ENCODE results near the gene DBN1.
A peak's percentile ranks its signal among the peaks of the same experiment; 100 is the strongest.

DBN1 gene

GRCh38 chr5:177447611-177448243 is 25.7 kb downstream of the DBN1 start:
- peak overlapping the region; percentile 88 for H3K4me3 ChIP-seq
- TF ChIP-seq, protein P1, sequence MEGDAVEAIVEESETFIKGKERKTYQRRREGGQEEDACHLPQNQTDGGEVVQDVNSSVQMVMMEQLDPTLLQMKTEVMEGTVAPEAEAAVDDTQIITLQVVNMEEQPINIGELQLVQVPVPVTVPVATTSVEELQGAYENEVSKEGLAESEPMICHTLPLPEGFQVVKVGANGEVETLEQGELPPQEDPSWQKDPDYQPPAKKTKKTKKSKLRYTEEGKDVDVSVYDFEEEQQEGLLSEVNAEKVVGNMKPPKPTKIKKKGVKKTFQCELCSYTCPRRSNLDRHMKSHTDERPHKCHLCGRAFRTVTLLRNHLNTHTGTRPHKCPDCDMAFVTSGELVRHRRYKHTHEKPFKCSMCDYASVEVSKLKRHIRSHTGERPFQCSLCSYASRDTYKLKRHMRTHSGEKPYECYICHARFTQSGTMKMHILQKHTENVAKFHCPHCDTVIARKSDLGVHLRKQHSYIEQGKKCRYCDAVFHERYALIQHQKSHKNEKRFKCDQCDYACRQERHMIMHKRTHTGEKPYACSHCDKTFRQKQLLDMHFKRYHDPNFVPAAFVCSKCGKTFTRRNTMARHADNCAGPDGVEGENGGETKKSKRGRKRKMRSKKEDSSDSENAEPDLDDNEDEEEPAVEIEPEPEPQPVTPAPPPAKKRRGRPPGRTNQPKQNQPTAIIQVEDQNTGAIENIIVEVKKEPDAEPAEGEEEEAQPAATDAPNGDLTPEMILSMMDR (IDR thresholded peaks at IDR 0.05): no peak
- H3K27ac ChIP-seq: no peak overlapping the region
- no peak for DNase-seq (ENCODE audit: low spot score)

GRCh38 chr5:177447066-177447610 is 26.3 kb downstream of the DBN1 start:
- H3K4me3 ChIP-seq: peak overlapping the region; percentile 88
- TF ChIP-seq, protein P1 (IDR thresholded peaks at IDR 0.05): no peak
- no peak for DNase-seq (ENCODE audit: low spot score)
- H3K27ac ChIP-seq: no peak overlapping the region

DNA sequence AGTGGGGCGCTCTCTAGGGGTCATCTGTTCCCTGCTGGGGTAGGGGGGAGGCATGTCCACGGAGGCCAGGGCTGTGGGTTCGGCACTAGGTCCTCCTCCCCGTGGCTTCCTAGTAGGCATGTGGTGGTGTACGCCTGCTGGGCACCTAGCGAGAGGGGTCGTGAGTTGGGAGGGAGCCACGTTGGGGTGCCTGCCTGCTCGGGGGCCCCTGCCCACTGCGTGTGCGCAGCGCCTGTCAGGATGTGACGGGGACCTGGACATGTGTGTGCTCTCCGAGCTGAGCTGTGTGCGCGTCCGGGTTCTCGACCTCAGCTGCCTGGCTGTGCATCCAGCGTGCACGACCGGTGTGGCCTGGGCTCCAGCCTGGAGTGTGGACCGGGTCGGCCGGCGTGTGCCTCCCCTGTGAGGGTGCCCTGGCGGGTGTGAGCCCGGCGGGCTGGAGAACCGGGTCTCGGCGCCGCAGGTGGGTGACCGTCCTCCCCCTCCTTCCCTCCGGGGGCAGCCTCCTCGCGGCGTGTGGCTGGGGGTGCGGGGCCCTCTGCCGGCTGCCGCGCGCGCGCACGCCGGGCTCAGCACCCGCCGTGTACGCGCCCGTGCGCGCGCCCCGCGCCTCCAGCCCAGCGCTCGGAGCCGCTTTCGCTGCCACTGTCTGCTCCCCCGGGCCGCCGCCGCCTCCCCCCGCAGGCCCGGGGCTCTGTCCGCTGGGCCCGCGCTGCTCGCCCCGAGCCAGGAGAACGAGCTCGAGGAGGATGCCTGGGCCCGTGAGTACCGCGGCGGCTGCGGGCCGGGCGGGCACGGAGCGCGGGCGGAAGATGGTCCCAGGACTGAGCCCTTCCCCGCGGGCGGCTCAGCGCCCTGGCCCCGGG is 27.0 kb downstream of the DBN1 start, which contains the start of gene PRR7:
PRR7 (plus strand) TSS at position 615 of the 866 bp plus-strand sequence. CDS start 8,254 bp downstream, outside the sequence.
- H3K27ac ChIP-seq: no peak within 1 kb of the TSS
- no peak for DNase-seq (ENCODE audit: low spot score)
- H3K4me3 ChIP-seq: peak within 1 kb of the TSS; percentile 88
- TF ChIP-seq, protein P1 (IDR thresholded peaks at IDR 0.05): no peak

DNA sequence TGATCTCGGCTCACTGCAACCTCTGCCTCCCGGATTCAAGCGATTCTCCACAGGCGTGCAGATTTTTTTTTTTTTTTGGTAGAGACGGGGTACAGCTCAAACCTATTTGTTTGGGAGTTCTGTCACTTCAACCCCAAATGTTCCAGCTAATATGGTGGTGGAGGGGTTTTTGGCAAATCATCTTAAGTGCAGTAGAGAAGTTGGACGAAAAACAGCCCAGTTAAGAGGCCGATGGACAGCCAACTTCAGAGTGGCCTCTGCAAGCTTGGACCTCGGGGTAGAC is 27.6 kb downstream of the DBN1 start:
- no peak for DNase-seq (ENCODE audit: low spot score)
- TF ChIP-seq, protein P1 (IDR thresholded peaks at IDR 0.05): no peak
- no peak overlapping the region for H3K27ac ChIP-seq
- peak overlapping the region; percentile 88 for H3K4me3 ChIP-seq

DNA sequence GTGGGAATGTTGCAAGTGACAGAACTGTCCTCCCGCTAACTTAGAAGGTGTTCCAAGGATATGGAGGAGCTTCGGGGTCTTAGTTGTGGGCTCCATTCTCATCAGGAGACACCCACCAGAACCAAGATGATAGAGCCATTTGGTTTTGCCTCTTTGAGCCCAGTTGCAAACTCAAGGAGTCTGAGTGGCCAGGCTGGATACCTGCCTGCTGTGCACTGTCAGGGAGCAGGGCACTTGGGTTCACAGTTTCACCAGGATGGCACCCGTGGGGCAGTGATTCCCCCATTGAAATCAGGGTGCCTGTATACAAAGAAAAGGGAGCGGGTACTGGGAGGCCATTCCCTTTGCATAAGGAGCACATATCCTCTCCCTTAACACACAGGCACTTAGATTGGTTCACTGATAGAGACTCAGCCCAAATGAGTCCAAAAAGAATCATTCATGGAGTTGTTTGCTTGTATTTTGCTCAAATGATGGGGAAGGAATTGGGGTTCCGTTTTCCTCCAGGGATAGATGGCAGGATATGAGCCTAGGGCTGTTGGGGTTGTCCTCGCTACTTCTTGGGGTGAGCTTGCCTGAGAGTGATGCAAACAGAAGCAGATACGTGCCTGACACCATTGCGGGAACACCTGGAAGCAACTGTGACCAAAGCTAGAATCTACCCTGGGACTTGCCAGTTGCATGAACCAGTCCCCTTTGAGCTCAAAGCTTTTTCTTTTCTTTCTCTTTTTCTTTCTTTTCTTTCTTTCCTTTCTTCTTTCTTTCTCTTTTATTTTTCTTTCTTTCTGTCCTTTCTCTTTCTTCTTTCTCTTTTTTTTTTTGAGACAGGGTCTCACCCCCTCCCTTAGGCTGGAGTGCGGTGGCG is 28.1 kb downstream of the DBN1 start:
- TF ChIP-seq, protein P1 (IDR thresholded peaks at IDR 0.05): no peak

GRCh38 chr5:177444106-177445051 is 29.1 kb downstream of the DBN1 start:
- TF ChIP-seq, protein P1 (IDR thresholded peaks at IDR 0.05): no peak
- Histone ChIP-seq H3K27ac (no peak overlapping the region), H3K4me3 (no peak overlapping the region)
- no peak for DNase-seq (ENCODE audit: low spot score)

More for the DNA sequence above, 28.1 kb downstream of the DBN1 start:
- Histone ChIP-seq H3K4me3 (no peak overlapping the region), H3K27ac (no peak overlapping the region)
- DNase-seq (ENCODE audit: low spot score): no peak

All from coronary artery (tissue), 2 donors.